ENCODE data around the gene UPP2. TPM values are rescaled to one million over a fixed set of nuclear protein-coding genes. Genes with fewer than 3 reads are reported as not detected.

The UPP2 gene
- total RNA-seq: not detected in 2 replicates

DNA sequence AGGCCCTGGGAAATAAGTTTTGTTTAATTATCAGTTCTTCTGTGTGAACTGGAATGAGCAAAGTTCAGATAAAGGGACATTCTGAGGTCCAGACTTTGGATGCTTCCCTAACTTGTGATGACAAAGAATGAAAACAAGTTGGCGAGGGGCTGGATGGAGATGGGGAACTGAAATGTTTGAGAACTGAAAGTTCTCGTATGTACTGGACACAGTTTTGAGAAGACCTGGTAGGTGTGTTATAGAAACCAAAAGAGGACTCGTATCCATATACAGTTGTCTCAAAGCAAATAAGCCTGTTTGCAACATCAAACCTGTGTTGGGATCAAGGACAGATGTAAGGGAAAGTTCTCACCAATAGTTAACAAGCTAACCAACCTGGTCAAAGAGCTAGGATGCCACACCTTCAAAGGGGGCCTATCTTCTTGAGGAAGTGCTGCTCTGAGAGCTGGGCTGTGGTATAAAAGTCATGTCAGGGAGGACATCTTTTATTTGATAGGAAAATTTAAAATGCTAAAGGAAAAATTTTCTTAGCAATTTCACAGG is at the start of gene UPP2:
Gene UPP2, plus strand, starts transcription at position 493 of the 543 bp plus-strand sequence. CDS start 188 bp downstream, outside the sequence.
- Mint-ChIP-seq H3K36me3 (ENCODE audit: low read depth) (no peaks in the 10 kb centered on the region), H3K27ac (no peak within 1 kb of the TSS), H3K9me3 (no peaks in the 10 kb centered on the region), H3K4me3 (no peak within 1 kb of the TSS), H3K27me3 (no peaks in the 10 kb centered on the region), H3K4me1 (no peaks in the 10 kb centered on the region)
- ChIA-PET POLR2A (no interaction called here), CTCF (no interaction called here)
- no peak for DNase-seq
- no peak for ATAC-seq (ENCODE audit: low read depth)
- intact Hi-C loops (cut with micrococcal nuclease): no loop called here
- no peak for TF ChIP-seq CTCF (IDR thresholded peaks at IDR 0.05)

GRCh38 chr2:158052761-158053160 is 48.9 kb upstream of the UPP2 start:
- no peak for TF ChIP-seq CTCF (IDR thresholded peaks at IDR 0.05)
- DNase-seq: no peak
- intact Hi-C loops (cut with micrococcal nuclease): no loop called here
- no peak overlapping the region for H3K27ac Mint-ChIP-seq
- H3K9me3 Mint-ChIP-seq: no peaks in the 10 kb centered on the region
- H3K27me3 Mint-ChIP-seq: peaks cover 3% of the 10 kb centered on the region
- no peak for ATAC-seq (ENCODE audit: low read depth)
- ChIA-PET CTCF (interaction anchor here (0.9 kb wide), 1 partner anchor 28 kb away, joined by 4 read pairs; no protein-coding TSS in a partner anchor), POLR2A (no interaction called here)
- no peaks in the 10 kb centered on the region for H3K4me1 Mint-ChIP-seq
- no peak overlapping the region for H3K4me3 Mint-ChIP-seq
- H3K36me3 Mint-ChIP-seq (ENCODE audit: low read depth): no peaks in the 10 kb centered on the region

GRCh38 chr2:158056875-158057274 is 44.8 kb upstream of the UPP2 start:
- H3K36me3 Mint-ChIP-seq (ENCODE audit: low read depth): no peaks in the 10 kb centered on the region
- TF ChIP-seq CTCF (IDR thresholded peaks at IDR 0.05): no peak
- H3K27ac Mint-ChIP-seq: no peak overlapping the region
- H3K9me3 Mint-ChIP-seq: no peaks in the 10 kb centered on the region
- ChIA-PET POLR2A (no interaction called here), CTCF (no interaction called here)
- no peak overlapping the region for H3K4me3 Mint-ChIP-seq
- ATAC-seq (ENCODE audit: low read depth) (no peak), DNase-seq (no peak)
- H3K4me1 Mint-ChIP-seq: no peaks in the 10 kb centered on the region
- intact Hi-C loops (cut with micrococcal nuclease): no loop called here
- H3K27me3 Mint-ChIP-seq: no peaks in the 10 kb centered on the region

- no peak for DNase-seq
- ChIA-PET CTCF (no interaction called here), POLR2A (no interaction called here)
- Mint-ChIP-seq H3K4me3 (no peak overlapping the region), H3K27me3 (no peaks in the 10 kb centered on the region), H3K36me3 (ENCODE audit: low read depth) (no peaks in the 10 kb centered on the region), H3K9me3 (no peaks in the 10 kb centered on the region), H3K27ac (no peak overlapping the region), H3K4me1 (no peaks in the 10 kb centered on the region)
- no peak for TF ChIP-seq CTCF (IDR thresholded peaks at IDR 0.05)
- ATAC-seq (ENCODE audit: low read depth): no peak
- intact Hi-C loops (cut with micrococcal nuclease): no loop called here
These were observed 41.4 kb upstream of the UPP2 start for GRCh38 chr2:158060160-158060834.

DNA sequence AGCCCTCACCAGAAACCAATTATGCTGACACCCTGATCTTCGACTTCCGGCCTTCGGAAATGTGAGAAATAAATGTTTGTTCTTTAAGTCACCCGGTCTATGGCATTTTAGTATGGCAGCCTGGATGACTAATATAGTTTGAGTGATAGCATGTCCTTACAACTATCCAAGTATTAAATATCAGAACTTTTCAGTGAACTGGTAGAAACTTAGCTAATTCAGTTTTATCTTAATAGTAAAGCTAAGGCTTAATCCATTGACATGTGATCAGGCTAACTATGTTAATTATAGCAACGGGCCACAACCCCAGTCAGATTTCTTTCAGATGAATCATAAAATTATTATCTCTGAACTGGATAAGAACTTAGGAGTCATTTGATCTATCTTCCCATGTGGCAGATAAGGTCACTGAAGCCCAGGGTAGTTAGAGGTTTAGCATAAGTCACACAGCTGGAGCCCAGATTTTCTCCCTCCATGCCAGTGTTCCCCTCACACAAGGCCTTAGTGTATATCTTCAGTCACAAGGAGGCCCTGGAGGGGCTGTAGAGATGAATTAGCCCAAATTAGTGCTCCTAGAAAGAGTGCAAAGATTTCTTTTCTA is 40.7 kb upstream of the UPP2 start:
- CTCF ChIA-PET: no interaction called here

More for the DNA sequence above, 40.7 kb upstream of the UPP2 start:
- intact Hi-C loops (cut with micrococcal nuclease): no loop called here
- Mint-ChIP-seq H3K4me3 (no peak overlapping the region), H3K27ac (no peak overlapping the region), H3K36me3 (ENCODE audit: low read depth) (no peaks in the 10 kb centered on the region), H3K27me3 (no peaks in the 10 kb centered on the region), H3K9me3 (no peaks in the 10 kb centered on the region), H3K4me1 (no peaks in the 10 kb centered on the region)
- no peak for TF ChIP-seq CTCF (IDR thresholded peaks at IDR 0.05)
- ATAC-seq (ENCODE audit: low read depth): no peak
- POLR2A ChIA-PET: no interaction called here
- no peak for DNase-seq
